Fibroblast of mammary gland (primary cell): Measurements from ENCODE around the gene ZNF723.
"Not testable (repeated sequence)": the region's sequence is repeated elsewhere in the genome, so short reads cannot be mapped to it uniquely, and the experiment has no call there.

ENCODE experiments used
- DNase-seq: peaks from one replicate; pipeline ENCODE4 v3.0.0-alpha.2; 2010; ENCODE audit warnings: low read depth
- H3K4me3 ChIP-seq: 2 replicates; pipeline ENCODE4 v1.5.1; 2011; ENCODE audit warnings: low read depth, mild to moderate bottlenecking, low read length, moderate library complexity; ENCODE audit not compliant: control insufficient read depth
- CTCF ChIP-seq: conservative IDR thresholded peaks from 2 replicates; pipeline ENCODE4 v1.5.1; 2011; ENCODE audit warnings: low read depth, low read length, inconsistent platforms; ENCODE audit not compliant: control insufficient read depth, insufficient read depth

ZNF723 gene

GRCh38 chr19:22832031-22832762, at the start of gene ZNF723:
TSS of gene ZNF723 (plus strand) at chr19:22832291. CDS start at chr19:22832380, 89 bp downstream.
- no peak for TF ChIP-seq CTCF
- DNase-seq, result no peak
- H3K4me3 ChIP-seq, result no peak within 1 kb of the TSS

GRCh38 chr19:22783651-22784410, 48.3 kb upstream of the ZNF723 start, which contains the start of gene ZNF99:
TSS of gene ZNF99 (minus strand) at chr19:22784151. CDS start at chr19:22784016, 135 bp downstream.
- no peak within 1 kb of the TSS for H3K4me3 ChIP-seq
- DNase-seq, result no peak
- TF ChIP-seq CTCF, result no peak

- not testable (repeated sequence) for DNase-seq, H3K4me3 ChIP-seq
Observed at GRCh38 chr19:22792863-22793262, 39.2 kb upstream of the ZNF723 start.

DNA sequence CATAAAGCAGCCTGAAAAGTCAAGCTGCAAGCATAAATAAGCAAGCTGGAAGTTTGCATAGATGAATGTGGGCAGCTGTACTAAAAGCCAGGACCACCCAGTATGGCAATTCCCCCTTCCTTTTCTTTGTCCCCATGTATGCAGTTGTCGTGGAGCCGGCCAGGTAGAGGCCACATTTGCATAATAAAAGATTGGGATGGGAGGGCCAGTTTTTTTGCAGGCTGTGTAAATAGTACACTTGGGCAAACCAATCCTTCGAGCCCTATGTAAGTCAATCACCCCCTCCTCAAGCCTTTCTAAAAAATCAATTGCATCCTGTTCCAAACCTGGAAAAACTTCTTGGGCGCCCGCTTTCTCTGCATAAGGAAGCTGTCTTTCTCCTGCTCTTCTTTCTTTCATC, 35.1 kb upstream of the ZNF723 start:
- H3K4me3 ChIP-seq, result no peak overlapping the region
- DNase-seq, result no peak
- TF ChIP-seq CTCF, result no peak

DNA sequence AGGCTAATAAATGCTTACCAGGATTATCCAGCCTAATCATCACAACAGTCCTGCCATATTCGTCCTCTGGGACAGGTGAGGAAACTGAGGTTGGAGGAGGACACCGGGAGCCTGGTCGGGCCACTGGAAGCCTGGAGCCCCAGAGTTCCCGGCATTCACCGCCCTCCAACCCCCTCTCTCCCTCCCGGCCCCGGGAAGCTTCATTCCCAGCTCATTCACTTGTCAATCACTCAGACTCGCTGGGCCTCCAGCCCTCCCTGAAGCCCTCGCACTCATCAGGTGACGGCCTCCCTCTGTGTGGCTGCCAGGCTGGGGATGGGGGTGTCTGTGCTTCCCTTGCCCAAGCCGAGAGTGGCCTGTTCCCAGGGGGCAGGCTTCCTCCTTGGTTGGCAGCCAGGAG, 25.7 kb upstream of the ZNF723 start:
- no peak overlapping the region for H3K4me3 ChIP-seq
- no peak for TF ChIP-seq CTCF
- DNase-seq, result no peak

- DNase-seq, result no peak
- no peak for TF ChIP-seq CTCF
Observed at GRCh38 chr19:22807061-22807835, 24.8 kb upstream of the ZNF723 start.

More at GRCh38 chr19:22807061-22807835, 24.8 kb upstream of the ZNF723 start:
- no peak overlapping the region for H3K4me3 ChIP-seq
